ENCODE data around the gene PWWP2A.
"Not testable (repeated sequence)": the region's sequence is repeated elsewhere in the genome, so short reads cannot be mapped to it uniquely, and the experiment has no call there.

PWWP2A gene

GRCh38 chr5:160071916-160072315, 47.3 kb downstream of the PWWP2A start:
- H3K4me1 ChIP-seq (ENCODE audit: insufficient read depth, low read length, poor library complexity, severe bottlenecking), result no peaks in the 10 kb centered on the region
- no peaks in the 10 kb centered on the region for H3K27me3 ChIP-seq (ENCODE audit: insufficient read depth, low read length, poor library complexity, severe bottlenecking)
- H3K9me2 ChIP-seq (replicated peaks; ENCODE audit: low read depth, low read length), result no peaks in the 10 kb centered on the region
- H3K36me3 ChIP-seq (ENCODE audit: insufficient read depth, low read length), result no peaks in the 10 kb centered on the region
- no peaks in the 10 kb centered on the region for H3K9me3 ChIP-seq (ENCODE audit: insufficient read depth, low read depth, low read length)
- no peak overlapping the region for H3K4me3 ChIP-seq (ENCODE audit: low read length, poor library complexity, severe bottlenecking)
- H4K20me1 ChIP-seq (ENCODE audit: insufficient read depth, low read length, poor library complexity, severe bottlenecking), result no peaks in the 10 kb centered on the region
- H3K79me2 ChIP-seq (ENCODE audit: insufficient read depth, low read length), result no peaks in the 10 kb centered on the region
- TF ChIP-seq CTCF (conservative IDR thresholded peaks at IDR 0.05; ENCODE audit: low read length) (no peak), EZH2phosphoT487 (IDR thresholded peaks at IDR 0.05; ENCODE audit: borderline replicate concordance) (no peak)
- H3K4me2 ChIP-seq (ENCODE audit: low read depth, low read length, poor library complexity, severe bottlenecking), result no peak overlapping the region
- H3K9ac ChIP-seq (ENCODE audit: low read depth, low read length, poor library complexity, severe bottlenecking), result no peak overlapping the region
- H2AFZ ChIP-seq (ENCODE audit: low read length), result no peak overlapping the region
- no peaks in the 10 kb centered on the region for H3F3A ChIP-seq (ENCODE audit: low read depth)

- Histone ChIP-seq H3K9me3 (ENCODE audit: insufficient read depth, low read depth, low read length) (no peaks in the 10 kb centered on the region), H4K20me1 (ENCODE audit: insufficient read depth, low read length, poor library complexity, severe bottlenecking) (no peaks in the 10 kb centered on the region), H3K4me1 (ENCODE audit: insufficient read depth, low read length, poor library complexity, severe bottlenecking) (no peaks in the 10 kb centered on the region), H3K9me2 (replicated peaks; ENCODE audit: low read depth, low read length) (no peaks in the 10 kb centered on the region), H2AFZ (ENCODE audit: low read length) (no peak overlapping the region), H3K27me3 (ENCODE audit: insufficient read depth, low read length, poor library complexity, severe bottlenecking) (no peaks in the 10 kb centered on the region), H3K4me2 (ENCODE audit: low read depth, low read length, poor library complexity, severe bottlenecking) (no peak overlapping the region), H3F3A (ENCODE audit: low read depth) (no peaks in the 10 kb centered on the region), H3K36me3 (ENCODE audit: insufficient read depth, low read length) (no peaks in the 10 kb centered on the region), H3K79me2 (ENCODE audit: insufficient read depth, low read length) (no peaks in the 10 kb centered on the region), H3K4me3 (ENCODE audit: low read length, poor library complexity, severe bottlenecking) (no peak overlapping the region), H3K9ac (ENCODE audit: low read depth, low read length, poor library complexity, severe bottlenecking) (no peak overlapping the region)
- TF ChIP-seq EZH2phosphoT487 (IDR thresholded peaks at IDR 0.05; ENCODE audit: borderline replicate concordance) (no peak), CTCF (conservative IDR thresholded peaks at IDR 0.05; ENCODE audit: low read length) (no peak)
Observed at GRCh38 chr5:160071516-160071915, 47.7 kb downstream of the PWWP2A start.

GRCh38 chr5:160069120-160069519, 50.1 kb downstream of the PWWP2A start:
- not testable (repeated sequence) for H4K20me1 ChIP-seq (ENCODE audit: insufficient read depth, low read length, poor library complexity, severe bottlenecking); H3K9ac ChIP-seq (ENCODE audit: low read depth, low read length, poor library complexity, severe bottlenecking); H3K36me3 ChIP-seq (ENCODE audit: insufficient read depth, low read length); H3K4me2 ChIP-seq (ENCODE audit: low read depth, low read length, poor library complexity, severe bottlenecking); H3F3A ChIP-seq (ENCODE audit: low read depth); H3K9me3 ChIP-seq (ENCODE audit: insufficient read depth, low read depth, low read length); H3K27me3 ChIP-seq (ENCODE audit: insufficient read depth, low read length, poor library complexity, severe bottlenecking); H3K79me2 ChIP-seq (ENCODE audit: insufficient read depth, low read length); H2AFZ ChIP-seq (ENCODE audit: low read length); H3K4me1 ChIP-seq (ENCODE audit: insufficient read depth, low read length, poor library complexity, severe bottlenecking); H3K9me2 ChIP-seq (replicated peaks; ENCODE audit: low read depth, low read length); H3K4me3 ChIP-seq (ENCODE audit: low read length, poor library complexity, severe bottlenecking)

- TF ChIP-seq CTCF (conservative IDR thresholded peaks at IDR 0.05; ENCODE audit: low read length), result no peak
- no peak for TF ChIP-seq EZH2phosphoT487 (IDR thresholded peaks at IDR 0.05; ENCODE audit: borderline replicate concordance)
- no peaks in the 10 kb centered on the region for H3K27me3 ChIP-seq (ENCODE audit: insufficient read depth, low read length, poor library complexity, severe bottlenecking)
- H3K79me2 ChIP-seq (ENCODE audit: insufficient read depth, low read length), result no peaks in the 10 kb centered on the region
- H3F3A ChIP-seq (ENCODE audit: low read depth), result no peaks in the 10 kb centered on the region
- no peak overlapping the region for H3K9ac ChIP-seq (ENCODE audit: low read depth, low read length, poor library complexity, severe bottlenecking)
- H3K9me3 ChIP-seq (ENCODE audit: insufficient read depth, low read depth, low read length), result no peaks in the 10 kb centered on the region
- peaks cover 8% of the 10 kb centered on the region; the same call in 1 of the 2 replicates for H3K36me3 ChIP-seq (ENCODE audit: insufficient read depth, low read length)
- H3K9me2 ChIP-seq (replicated peaks; ENCODE audit: low read depth, low read length), result no peaks in the 10 kb centered on the region
- no peaks in the 10 kb centered on the region for H4K20me1 ChIP-seq (ENCODE audit: insufficient read depth, low read length, poor library complexity, severe bottlenecking)
- H3K4me2 ChIP-seq (ENCODE audit: low read depth, low read length, poor library complexity, severe bottlenecking), result no peak overlapping the region
- no peak overlapping the region for H3K4me3 ChIP-seq (ENCODE audit: low read length, poor library complexity, severe bottlenecking)
- no peaks in the 10 kb centered on the region for H3K4me1 ChIP-seq (ENCODE audit: insufficient read depth, low read length, poor library complexity, severe bottlenecking)
- no peak overlapping the region for H2AFZ ChIP-seq (ENCODE audit: low read length)
Observed at GRCh38 chr5:160064995-160065614, 54.1 kb downstream of the PWWP2A start.
